ENCODE measurements around the gene A4GALT. TPM values are rescaled to one million over a fixed set of nuclear protein-coding genes. Genes with fewer than 3 reads are reported as not detected.
"Not testable (repeated sequence)": the region's sequence is repeated elsewhere in the genome, so short reads cannot be mapped to it uniquely, and the experiment has no call there.

The A4GALT gene
- total RNA-seq, 2 experiments from 2014 or later: 56.0 to 61.5 TPM

DNA sequence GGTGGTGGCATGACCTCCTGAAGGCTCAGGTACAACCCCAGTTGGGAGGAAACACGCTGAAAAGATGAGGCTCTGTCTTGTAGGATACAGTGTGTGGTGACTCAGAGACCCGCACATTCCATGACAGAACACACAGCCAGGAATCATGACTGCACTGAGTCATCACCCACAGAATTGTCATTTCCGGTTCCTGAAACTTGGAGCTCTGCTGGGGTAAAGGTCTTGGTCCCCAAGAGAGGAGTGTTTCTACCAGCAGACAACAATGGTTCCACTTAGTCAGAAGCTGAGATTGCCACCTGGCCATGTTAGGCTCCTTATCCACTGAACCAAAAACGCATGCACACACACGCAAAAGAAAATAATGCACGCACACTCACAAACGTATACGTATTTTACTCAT is 40.0 kb downstream of the A4GALT start:
- Histone ChIP-seq H3K27ac (ENCODE audit: low read depth, low read length, poor library complexity, severe bottlenecking) (no peak overlapping the region), H3K9me2 (ENCODE audit: insufficient read depth, low read length) (no peaks in the 10 kb centered on the region), H2AFZ (ENCODE audit: low read length) (no peak overlapping the region), H3K4me3 (ENCODE audit: low read depth, low read length, poor library complexity, severe bottlenecking) (no peak overlapping the region), H3K9me3 (ENCODE audit: low read length) (peaks cover 14% of the 10 kb centered on the region; the same call in 1 of the 2 replicates), H4K20me1 (ENCODE audit: insufficient read depth, low read length) (no peaks in the 10 kb centered on the region), H3K4me1 (ENCODE audit: insufficient read depth, low read length, poor library complexity, severe bottlenecking) (no peaks in the 10 kb centered on the region), H3K36me3 (ENCODE audit: insufficient read depth, low read length) (no peaks in the 10 kb centered on the region; the same call in 1 of the 2 replicates), H3K79me2 (ENCODE audit: insufficient read depth, low read depth, low read length) (no peaks in the 10 kb centered on the region), H3K4me2 (ENCODE audit: low read length) (no peak overlapping the region)
- ChIA-PET CTCF (ENCODE audit: unreplicated experiment) (no interaction called here), POLR2A (no interaction called here)
- intact Hi-C loops (cut with micrococcal nuclease; ENCODE audit: unreplicated experiment): no loop called here
- BruUV-seq (replicated peaks): TSS peak; percentile 41
- DNase-seq (ENCODE audit: low spot score): no peak
- no peak for TF ChIP-seq EZH2phosphoT487 (IDR thresholded peaks at IDR 0.05; ENCODE audit: borderline replicate concordance, low read depth, low read length)
- TF ChIP-seq, protein P1, sequence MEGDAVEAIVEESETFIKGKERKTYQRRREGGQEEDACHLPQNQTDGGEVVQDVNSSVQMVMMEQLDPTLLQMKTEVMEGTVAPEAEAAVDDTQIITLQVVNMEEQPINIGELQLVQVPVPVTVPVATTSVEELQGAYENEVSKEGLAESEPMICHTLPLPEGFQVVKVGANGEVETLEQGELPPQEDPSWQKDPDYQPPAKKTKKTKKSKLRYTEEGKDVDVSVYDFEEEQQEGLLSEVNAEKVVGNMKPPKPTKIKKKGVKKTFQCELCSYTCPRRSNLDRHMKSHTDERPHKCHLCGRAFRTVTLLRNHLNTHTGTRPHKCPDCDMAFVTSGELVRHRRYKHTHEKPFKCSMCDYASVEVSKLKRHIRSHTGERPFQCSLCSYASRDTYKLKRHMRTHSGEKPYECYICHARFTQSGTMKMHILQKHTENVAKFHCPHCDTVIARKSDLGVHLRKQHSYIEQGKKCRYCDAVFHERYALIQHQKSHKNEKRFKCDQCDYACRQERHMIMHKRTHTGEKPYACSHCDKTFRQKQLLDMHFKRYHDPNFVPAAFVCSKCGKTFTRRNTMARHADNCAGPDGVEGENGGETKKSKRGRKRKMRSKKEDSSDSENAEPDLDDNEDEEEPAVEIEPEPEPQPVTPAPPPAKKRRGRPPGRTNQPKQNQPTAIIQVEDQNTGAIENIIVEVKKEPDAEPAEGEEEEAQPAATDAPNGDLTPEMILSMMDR (conservative IDR thresholded peaks at IDR 0.05; ENCODE audit: low read length): no peak

DNA sequence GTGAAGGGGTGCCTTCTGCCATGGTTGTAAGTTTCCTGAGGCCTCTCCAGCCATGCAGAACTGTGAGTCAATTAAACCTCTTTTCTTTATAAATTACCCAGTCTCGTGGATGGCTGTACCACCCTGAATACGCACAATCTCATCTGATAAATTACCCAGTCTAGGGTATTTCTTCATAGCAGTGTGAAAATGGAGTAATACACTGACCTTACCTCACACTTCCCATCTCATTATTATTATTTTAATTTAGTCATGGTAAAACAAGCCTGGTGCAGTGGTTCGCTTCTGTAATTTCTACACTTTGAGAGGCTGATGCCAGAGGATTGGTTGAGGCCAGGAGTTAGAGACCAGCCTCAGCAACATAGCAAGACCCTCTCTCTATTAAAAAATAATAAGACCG is 41.0 kb downstream of the A4GALT start:
- no peaks in the 10 kb centered on the region; the same call in 1 of the 2 replicates for H3K36me3 ChIP-seq (ENCODE audit: insufficient read depth, low read length)
- intact Hi-C loops (cut with micrococcal nuclease; ENCODE audit: unreplicated experiment): no loop called here
- ChIA-PET POLR2A (no interaction called here), CTCF (ENCODE audit: unreplicated experiment) (no interaction called here)
- no peaks in the 10 kb centered on the region for H4K20me1 ChIP-seq (ENCODE audit: insufficient read depth, low read length)
- H3K4me2 ChIP-seq (ENCODE audit: low read length): no peak overlapping the region
- no peak for DNase-seq (ENCODE audit: low spot score)
- no TSS peak for BruUV-seq (replicated peaks)
- H3K4me1 ChIP-seq (ENCODE audit: insufficient read depth, low read length, poor library complexity, severe bottlenecking): no peaks in the 10 kb centered on the region
- H3K9me2 ChIP-seq (ENCODE audit: insufficient read depth, low read length): no peaks in the 10 kb centered on the region
- H3K9me3 ChIP-seq (ENCODE audit: low read length): peaks cover 14% of the 10 kb centered on the region; the same call in 1 of the 2 replicates
- H2AFZ ChIP-seq (ENCODE audit: low read length): no peak overlapping the region
- H3K4me3 ChIP-seq (ENCODE audit: low read depth, low read length, poor library complexity, severe bottlenecking): no peak overlapping the region
- no peak overlapping the region for H3K27ac ChIP-seq (ENCODE audit: low read depth, low read length, poor library complexity, severe bottlenecking)
- H3K79me2 ChIP-seq (ENCODE audit: insufficient read depth, low read depth, low read length): no peaks in the 10 kb centered on the region
- TF ChIP-seq, protein P1 (conservative IDR thresholded peaks at IDR 0.05; ENCODE audit: low read length): no peak
- no peak for TF ChIP-seq EZH2phosphoT487 (IDR thresholded peaks at IDR 0.05; ENCODE audit: borderline replicate concordance, low read depth, low read length)

DNA sequence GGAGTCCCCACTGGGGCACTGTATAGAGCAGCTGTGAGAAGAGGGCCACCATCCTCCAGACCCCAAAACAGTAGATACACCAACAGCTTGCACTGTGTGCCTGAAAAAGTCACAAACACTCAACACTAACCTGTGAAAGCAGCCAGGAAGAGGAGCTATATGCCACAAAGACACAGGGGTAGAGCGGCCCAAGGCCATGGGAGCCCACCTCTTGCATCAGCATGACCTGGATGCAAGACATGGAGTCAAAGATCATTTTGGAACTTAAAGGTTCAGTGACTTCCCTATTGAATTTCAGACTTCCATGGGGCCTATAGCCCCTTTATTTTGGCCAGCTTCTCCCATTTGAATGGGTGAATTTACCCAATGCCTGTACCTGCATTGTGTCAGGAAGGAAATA is 41.8 kb downstream of the A4GALT start:
- Histone ChIP-seq H3K27ac (ENCODE audit: low read depth, low read length, poor library complexity, severe bottlenecking) (no peak overlapping the region), H2AFZ (ENCODE audit: low read length) (no peak overlapping the region), H3K36me3 (ENCODE audit: insufficient read depth, low read length) (no peaks in the 10 kb centered on the region; the same call in 1 of the 2 replicates), H4K20me1 (ENCODE audit: insufficient read depth, low read length) (no peaks in the 10 kb centered on the region), H3K4me2 (ENCODE audit: low read length) (no peak overlapping the region), H3K79me2 (ENCODE audit: insufficient read depth, low read depth, low read length) (no peaks in the 10 kb centered on the region), H3K9me2 (ENCODE audit: insufficient read depth, low read length) (no peaks in the 10 kb centered on the region), H3K4me3 (ENCODE audit: low read depth, low read length, poor library complexity, severe bottlenecking) (no peak overlapping the region), H3K9me3 (ENCODE audit: low read length) (peaks cover 14% of the 10 kb centered on the region; the same call in 1 of the 2 replicates), H3K4me1 (ENCODE audit: insufficient read depth, low read length, poor library complexity, severe bottlenecking) (peaks cover 1% of the 10 kb centered on the region)
- intact Hi-C loops (cut with micrococcal nuclease; ENCODE audit: unreplicated experiment): no loop called here
- POLR2A ChIA-PET: no interaction called here
- no peak for DNase-seq (ENCODE audit: low spot score)
- TF ChIP-seq, protein P1 (conservative IDR thresholded peaks at IDR 0.05; ENCODE audit: low read length): no peak
- no peak for TF ChIP-seq EZH2phosphoT487 (IDR thresholded peaks at IDR 0.05; ENCODE audit: borderline replicate concordance, low read depth, low read length)
- CTCF ChIA-PET (ENCODE audit: unreplicated experiment): no interaction called here
- no TSS peak for BruUV-seq (replicated peaks)

DNA sequence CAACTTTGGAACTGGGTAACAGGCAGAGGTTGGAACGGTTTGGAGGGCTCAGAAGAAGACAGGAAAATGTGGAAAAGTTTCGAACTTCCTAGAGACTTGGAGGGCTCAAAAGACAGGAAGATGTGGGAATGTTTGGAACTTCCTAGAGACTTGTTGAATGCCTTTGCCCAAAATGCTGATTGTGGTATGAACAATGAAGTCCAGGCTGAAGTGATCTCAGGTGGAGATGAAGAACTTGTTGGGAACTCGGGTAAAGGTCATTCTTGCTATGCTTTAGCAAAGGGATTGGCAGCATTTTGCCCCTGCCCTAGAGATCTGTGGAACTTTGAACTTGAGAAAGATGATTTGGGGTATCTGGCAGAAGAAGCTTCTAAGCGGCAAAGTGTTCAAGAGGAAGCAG is 42.7 kb downstream of the A4GALT start:
- H3K4me2 ChIP-seq (ENCODE audit: low read length); CTCF ChIA-PET (ENCODE audit: unreplicated experiment); H3K27ac ChIP-seq (ENCODE audit: low read depth, low read length, poor library complexity, severe bottlenecking); intact Hi-C loops (cut with micrococcal nuclease; ENCODE audit: unreplicated experiment); DNase-seq (ENCODE audit: low spot score); H4K20me1 ChIP-seq (ENCODE audit: insufficient read depth, low read length); BruUV-seq (replicated peaks); H3K79me2 ChIP-seq (ENCODE audit: insufficient read depth, low read depth, low read length); H3K4me3 ChIP-seq (ENCODE audit: low read depth, low read length, poor library complexity, severe bottlenecking); POLR2A ChIA-PET; H2AFZ ChIP-seq (ENCODE audit: low read length); H3K4me1 ChIP-seq (ENCODE audit: insufficient read depth, low read length, poor library complexity, severe bottlenecking); H3K36me3 ChIP-seq (ENCODE audit: insufficient read depth, low read length); H3K9me2 ChIP-seq (ENCODE audit: insufficient read depth, low read length): not testable (repeated sequence)
- peaks cover 14% of the 10 kb centered on the region; the same call in 1 of the 2 replicates for H3K9me3 ChIP-seq (ENCODE audit: low read length)

All from OCI-LY7 (cell line).